Stimulated activated CD8-positive, alpha-beta memory T cell treated with anti-CD3 and anti-CD28 coated beads, Interleukin-4, amount 100 ng/mL, for 1 hour (primary cell): ENCODE data around the gene OR4F16.
"Not testable (repeated sequence)": the region's sequence is repeated elsewhere in the genome, so short reads cannot be mapped to it uniquely, and the experiment has no call there.

Experiments
- DNase-seq, 2 donors: peaks; one replicate each; pipeline ENCODE4 v3.0.0-alpha.2; 2020; ENCODE audit warnings: low read depth in 2 of 2, low spot score in 1 of 2

The OR4F16 gene

GRCh38 chr1:686554-686953 is at the start of gene OR4F16:
OR4F16 (minus strand) TSS chr1:686654; CDS start chr1:686654, 0 bp downstream.
- not testable (repeated sequence) for DNase-seq

- DNase-seq = not testable (repeated sequence)
Observed at GRCh38 chr1:733649-734048, 47.2 kb upstream of the OR4F16 start.

- DNase-seq = not testable (repeated sequence)
Observed at GRCh38 chr1:727040-727439, 40.6 kb upstream of the OR4F16 start.
